Measurements from ENCODE around the gene CPHXL2. TPM values are rescaled to one million over a fixed set of nuclear protein-coding genes. Genes with fewer than 3 reads are reported as not detected.

The CPHXL2 gene
- total RNA-seq, 1 donor from 2014 or later, result not detected

DNA sequence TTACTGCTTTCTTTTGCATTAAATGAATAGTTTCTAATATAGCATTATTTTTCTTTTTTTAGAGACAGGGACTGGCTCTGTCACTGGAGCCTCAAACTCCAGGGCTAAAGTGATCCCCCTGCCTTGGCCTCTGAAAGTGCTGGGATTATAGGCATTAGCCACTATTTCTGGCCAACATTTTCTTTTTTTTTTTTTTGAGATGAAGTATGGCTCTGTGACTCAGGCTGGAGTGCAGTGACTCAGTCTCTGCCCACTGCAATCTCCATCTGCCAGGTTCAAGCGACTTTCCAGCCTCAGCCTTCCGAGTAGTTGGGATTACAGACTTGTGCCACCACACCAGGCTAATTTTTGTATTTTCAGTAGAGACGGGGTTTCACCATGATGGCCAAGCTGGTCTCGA is 26.5 kb upstream of the CPHXL2 start:
- H3K9me3 Mint-ChIP-seq (ENCODE audit: unreplicated experiment), result no peaks in the 10 kb centered on the region
- no peaks in the 10 kb centered on the region for H3K36me3 Mint-ChIP-seq (ENCODE audit: unreplicated experiment)
- no peak for TF ChIP-seq CTCF (IDR thresholded peaks at IDR 0.05)
- no peaks in the 10 kb centered on the region for H3K27me3 Mint-ChIP-seq (ENCODE audit: unreplicated experiment)
- H3K27ac Mint-ChIP-seq (ENCODE audit: unreplicated experiment), result no peak overlapping the region
- DNase-seq (ENCODE audit: extremely low spot score, unreplicated experiment), result peak; percentile 23
- no peaks in the 10 kb centered on the region for H3K4me1 Mint-ChIP-seq (ENCODE audit: unreplicated experiment)
- H3K4me3 Mint-ChIP-seq (ENCODE audit: unreplicated experiment), result no peak overlapping the region

DNA sequence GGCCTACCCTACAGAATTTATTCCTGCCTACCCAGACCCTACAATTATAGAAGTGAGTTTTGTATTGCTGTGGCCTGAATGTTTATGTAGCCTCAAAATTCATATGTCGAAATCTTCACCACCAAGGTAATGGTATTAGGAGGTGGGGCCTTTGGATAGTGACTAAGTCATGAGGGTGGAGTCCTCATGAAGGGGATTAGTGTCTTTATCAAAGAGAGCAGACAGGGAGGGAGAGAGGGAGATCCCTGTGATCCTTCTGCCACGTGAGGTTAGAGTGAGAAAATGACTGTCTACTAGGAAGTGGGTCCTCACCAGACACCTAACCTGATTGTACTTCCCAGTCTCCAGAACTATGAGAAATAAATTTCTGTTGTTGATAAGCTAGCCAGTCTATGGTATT is 25.4 kb upstream of the CPHXL2 start:
- Mint-ChIP-seq H3K27ac (ENCODE audit: unreplicated experiment) (no peak overlapping the region), H3K4me3 (ENCODE audit: unreplicated experiment) (no peak overlapping the region), H3K4me1 (ENCODE audit: unreplicated experiment) (no peaks in the 10 kb centered on the region), H3K27me3 (ENCODE audit: unreplicated experiment) (no peaks in the 10 kb centered on the region), H3K36me3 (ENCODE audit: unreplicated experiment) (no peaks in the 10 kb centered on the region), H3K9me3 (ENCODE audit: unreplicated experiment) (no peaks in the 10 kb centered on the region)
- TF ChIP-seq CTCF (IDR thresholded peaks at IDR 0.05), result no peak
- DNase-seq (ENCODE audit: extremely low spot score, unreplicated experiment), result no peak

- no peaks in the 10 kb centered on the region for H3K27me3 Mint-ChIP-seq (ENCODE audit: unreplicated experiment)
- H3K9me3 Mint-ChIP-seq (ENCODE audit: unreplicated experiment), result no peaks in the 10 kb centered on the region
- no peak within 1 kb of the TSS for H3K4me3 Mint-ChIP-seq (ENCODE audit: unreplicated experiment)
- H3K4me1 Mint-ChIP-seq (ENCODE audit: unreplicated experiment), result no peaks in the 10 kb centered on the region
- H3K36me3 Mint-ChIP-seq (ENCODE audit: unreplicated experiment), result no peaks in the 10 kb centered on the region
- no peak for DNase-seq (ENCODE audit: extremely low spot score, unreplicated experiment)
- no peak within 1 kb of the TSS for H3K27ac Mint-ChIP-seq (ENCODE audit: unreplicated experiment)
- no peak for TF ChIP-seq CTCF (IDR thresholded peaks at IDR 0.05)
Measured at GRCh38 chr16:75701361-75701760, 24.6 kb upstream of the CPHXL2 start, which contains the start of gene DUXB. TSS of gene DUXB (minus strand) at chr16:75701461. CDS start at chr16:75701418, 43 bp downstream.

DNA sequence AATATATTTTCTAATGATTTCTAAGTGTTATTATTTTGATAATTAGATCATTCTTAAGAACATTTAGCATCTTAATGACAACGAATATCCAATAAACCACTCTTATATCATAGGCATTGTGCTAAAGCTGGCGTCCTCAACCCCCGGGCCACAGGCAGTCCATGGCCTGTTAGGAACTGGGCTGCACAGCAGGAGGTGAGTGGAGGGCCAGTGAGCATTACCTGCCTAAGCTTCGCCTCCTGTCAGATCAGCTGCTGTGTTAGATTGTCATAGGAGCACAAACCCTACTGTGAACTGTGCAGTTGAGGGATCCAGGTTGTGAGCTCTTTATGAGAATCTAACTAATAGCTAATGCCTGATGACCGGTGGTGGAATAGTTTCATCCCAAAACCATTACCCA is 20.8 kb upstream of the CPHXL2 start:
- TF ChIP-seq CTCF (IDR thresholded peaks at IDR 0.05), result no peak
- no peak overlapping the region for H3K27ac Mint-ChIP-seq (ENCODE audit: unreplicated experiment)
- DNase-seq (ENCODE audit: extremely low spot score, unreplicated experiment), result peak; percentile 75
- no peak overlapping the region for H3K4me3 Mint-ChIP-seq (ENCODE audit: unreplicated experiment)
- H3K9me3 Mint-ChIP-seq (ENCODE audit: unreplicated experiment), result no peaks in the 10 kb centered on the region
- H3K4me1 Mint-ChIP-seq (ENCODE audit: unreplicated experiment), result no peaks in the 10 kb centered on the region
- no peaks in the 10 kb centered on the region for H3K36me3 Mint-ChIP-seq (ENCODE audit: unreplicated experiment)
- H3K27me3 Mint-ChIP-seq (ENCODE audit: unreplicated experiment), result no peaks in the 10 kb centered on the region

DNA sequence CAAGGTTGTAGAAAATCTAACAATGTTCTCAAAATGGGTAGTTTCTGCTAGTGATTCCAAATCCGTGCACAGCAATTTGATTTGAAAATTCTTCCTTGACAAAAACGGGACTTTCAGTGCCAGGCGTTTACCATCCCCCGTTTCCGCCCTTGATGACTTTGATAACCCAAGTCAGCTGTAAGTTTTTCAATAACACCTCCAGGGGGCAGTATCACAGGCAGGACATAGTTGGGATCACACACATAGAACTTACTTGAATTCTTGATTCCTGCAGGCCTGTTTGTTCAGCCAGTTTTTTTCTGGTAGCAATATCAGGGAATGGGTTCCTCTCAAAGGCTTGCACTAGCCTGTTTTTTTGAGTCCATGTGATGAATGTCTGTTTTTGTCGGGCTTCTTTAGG is 18.9 kb upstream of the CPHXL2 start:
- no peak overlapping the region for H3K27ac Mint-ChIP-seq (ENCODE audit: unreplicated experiment)
- no peaks in the 10 kb centered on the region for H3K4me1 Mint-ChIP-seq (ENCODE audit: unreplicated experiment)
- no peak for TF ChIP-seq CTCF (IDR thresholded peaks at IDR 0.05)
- H3K4me3 Mint-ChIP-seq (ENCODE audit: unreplicated experiment), result no peak overlapping the region
- H3K36me3 Mint-ChIP-seq (ENCODE audit: unreplicated experiment), result no peaks in the 10 kb centered on the region
- no peaks in the 10 kb centered on the region for H3K9me3 Mint-ChIP-seq (ENCODE audit: unreplicated experiment)
- no peaks in the 10 kb centered on the region for H3K27me3 Mint-ChIP-seq (ENCODE audit: unreplicated experiment)
- DNase-seq (ENCODE audit: extremely low spot score, unreplicated experiment), result no peak
